Erythroblast (primary cell): ENCODE data around the gene ENTPD8.
"Not testable (repeated sequence)": the region's sequence is repeated elsewhere in the genome, so short reads cannot be mapped to it uniquely, and the experiment has no call there.

ENCODE experiments used
- DNase-seq, 2 experiments: peaks; one replicate each; lab custom pipeline; 2025; lab: John Stamatoyannopoulos, UW
- GATA1 ChIP-seq: IDR thresholded peaks from 2 replicates; pipeline ENCODE4 v1.6.1; 2011; ENCODE audit warnings: low read depth, mild to moderate bottlenecking, control low read depth, low read length, moderate library complexity
- POLR2A ChIP-seq: IDR thresholded peaks from 2 replicates; pipeline ENCODE4 v1.6.1; 2011; ENCODE audit warnings: mild to moderate bottlenecking, low read length

ENTPD8 gene

DNA sequence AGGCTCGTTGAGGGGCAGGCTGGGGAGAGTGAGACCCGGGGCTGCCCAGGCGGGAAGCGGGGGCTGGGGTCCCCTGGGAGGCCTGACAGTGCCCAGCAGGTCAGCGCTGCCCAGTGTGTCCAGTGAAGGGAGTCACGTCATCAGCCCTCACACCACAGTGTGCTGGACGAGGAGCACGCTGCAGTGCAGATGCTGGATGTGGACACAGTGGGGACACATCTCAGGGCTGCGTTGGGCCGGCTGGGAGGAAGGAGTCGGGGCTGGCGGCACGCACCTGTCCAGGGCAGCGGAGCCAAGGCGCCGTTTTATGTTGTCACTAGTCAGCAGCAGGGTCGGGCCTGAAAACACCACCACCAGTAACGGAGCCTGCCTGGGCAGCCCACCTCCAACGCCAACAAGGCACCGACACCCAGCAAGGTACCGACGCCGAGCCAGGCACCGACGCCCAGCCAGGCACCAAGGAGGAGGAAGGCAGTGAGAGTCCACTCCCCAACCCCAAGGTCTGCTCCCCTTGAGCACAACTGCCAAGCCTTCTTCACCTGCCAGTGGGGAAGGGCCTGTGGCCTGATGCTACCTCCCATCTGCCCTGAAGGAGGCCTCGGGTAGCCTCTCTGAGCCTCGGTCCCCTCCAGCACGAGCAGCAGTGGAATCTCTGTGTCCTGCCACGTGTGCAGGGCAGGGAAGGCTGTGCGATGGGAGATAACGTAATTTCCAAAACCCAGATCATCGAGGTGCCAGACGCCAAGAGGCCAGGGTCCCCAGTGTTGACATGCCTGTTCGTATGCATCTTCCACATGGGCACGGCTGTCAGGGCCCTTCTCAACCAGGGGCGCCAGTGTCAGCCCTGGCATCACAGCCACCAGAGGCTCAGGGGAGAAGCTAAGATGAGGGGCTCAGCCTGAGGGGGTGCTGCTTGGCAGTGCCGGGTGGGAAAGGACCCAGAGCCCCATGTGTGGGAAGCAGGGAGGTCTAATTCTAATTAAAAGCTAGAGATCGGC lies 39.8 kb upstream of the ENTPD8 start:
- DNase-seq, result no peak
- TF ChIP-seq GATA1 (no peak), POLR2A (no peak)

DNA sequence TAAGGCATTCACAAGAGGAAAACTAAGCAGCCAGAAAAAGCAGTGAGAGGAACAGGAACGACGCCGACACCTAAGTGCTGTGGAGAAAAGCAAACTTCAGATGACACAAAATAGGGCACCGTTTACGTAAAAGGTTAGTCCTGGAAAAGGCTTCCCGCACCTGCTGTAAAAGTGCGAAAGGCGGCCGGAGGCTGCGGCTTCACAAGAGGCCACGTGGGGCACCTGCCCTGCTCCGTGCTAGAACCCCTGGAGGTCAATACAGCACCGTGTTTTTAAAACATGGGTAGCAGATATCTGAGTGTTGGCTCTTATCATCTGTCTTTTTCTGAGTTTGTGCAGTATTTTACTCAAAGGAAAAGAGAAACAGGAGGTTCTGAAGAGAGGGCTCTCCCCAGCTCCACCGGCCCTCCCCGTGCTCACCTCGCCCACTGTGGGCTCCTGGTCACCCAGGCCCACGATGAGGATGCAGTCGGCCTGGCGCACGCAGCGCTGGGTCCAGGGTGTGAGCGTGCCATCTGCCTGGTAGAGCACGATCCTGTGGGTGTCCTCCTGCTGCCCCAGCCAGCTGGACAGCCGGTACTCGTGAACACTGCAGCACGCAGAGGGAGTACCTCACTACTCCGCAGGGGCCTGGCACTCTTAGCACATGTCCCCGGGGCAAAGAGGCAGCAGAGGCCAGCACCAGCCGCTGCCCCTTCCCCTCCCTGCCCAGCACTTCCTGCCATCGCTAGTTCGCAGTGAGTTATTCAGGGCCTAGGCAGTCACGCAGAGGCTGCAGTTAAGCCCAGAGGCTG lies 38.9 kb upstream of the ENTPD8 start:
- DNase-seq, result no peak
- TF ChIP-seq GATA1 (no peak), POLR2A (no peak)

DNA sequence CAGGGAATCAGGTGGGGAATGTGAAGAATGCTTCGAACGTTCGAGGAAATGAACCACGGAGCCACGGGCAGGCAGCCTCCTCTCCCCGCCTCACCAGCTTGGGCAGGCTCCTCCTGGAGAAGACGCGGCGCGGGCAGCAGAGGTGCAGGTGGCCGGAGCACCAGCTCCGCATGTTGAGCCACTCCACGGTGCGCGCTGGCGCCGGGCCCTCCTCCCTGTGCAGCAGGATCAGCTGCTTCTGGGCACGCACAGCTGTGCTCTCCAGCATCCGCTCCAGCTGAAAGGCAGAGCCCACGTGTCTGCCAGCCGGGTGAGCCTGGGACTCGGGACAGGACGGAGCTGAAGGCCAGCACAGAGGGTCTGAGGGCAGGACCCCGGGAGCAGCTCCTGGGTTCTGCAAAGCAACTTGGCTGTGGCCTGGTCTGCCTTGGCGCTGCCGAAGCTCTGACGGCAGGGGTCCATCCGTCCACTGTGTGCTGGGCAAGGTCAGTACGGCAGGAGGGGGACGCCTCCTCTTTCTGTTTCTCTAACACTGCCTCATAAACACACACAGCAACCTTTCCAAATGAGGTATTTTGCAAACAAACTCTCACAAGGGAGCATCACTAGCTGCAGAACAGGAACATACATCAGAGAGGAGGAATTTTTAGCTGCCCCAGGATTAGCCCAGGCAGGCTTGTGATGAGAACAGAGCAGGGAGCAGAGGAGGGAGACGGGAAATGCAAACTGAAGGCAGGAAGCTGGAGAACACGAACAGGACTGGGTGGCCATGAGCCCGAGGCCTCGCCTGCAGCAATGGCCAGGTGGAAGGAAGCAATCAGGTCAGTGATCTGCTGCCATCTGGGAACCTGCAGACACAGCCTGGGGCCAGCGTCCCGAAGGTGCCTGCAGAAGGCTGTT lies 38.1 kb upstream of the ENTPD8 start:
- TF ChIP-seq POLR2A, result no peak
- no peak for TF ChIP-seq GATA1
- DNase-seq, result no peak

- no peak for DNase-seq
- no peak for TF ChIP-seq POLR2A
- no peak for TF ChIP-seq GATA1
Observed at GRCh38 chr9:137478613-137478961, 37.4 kb upstream of the ENTPD8 start.

DNA sequence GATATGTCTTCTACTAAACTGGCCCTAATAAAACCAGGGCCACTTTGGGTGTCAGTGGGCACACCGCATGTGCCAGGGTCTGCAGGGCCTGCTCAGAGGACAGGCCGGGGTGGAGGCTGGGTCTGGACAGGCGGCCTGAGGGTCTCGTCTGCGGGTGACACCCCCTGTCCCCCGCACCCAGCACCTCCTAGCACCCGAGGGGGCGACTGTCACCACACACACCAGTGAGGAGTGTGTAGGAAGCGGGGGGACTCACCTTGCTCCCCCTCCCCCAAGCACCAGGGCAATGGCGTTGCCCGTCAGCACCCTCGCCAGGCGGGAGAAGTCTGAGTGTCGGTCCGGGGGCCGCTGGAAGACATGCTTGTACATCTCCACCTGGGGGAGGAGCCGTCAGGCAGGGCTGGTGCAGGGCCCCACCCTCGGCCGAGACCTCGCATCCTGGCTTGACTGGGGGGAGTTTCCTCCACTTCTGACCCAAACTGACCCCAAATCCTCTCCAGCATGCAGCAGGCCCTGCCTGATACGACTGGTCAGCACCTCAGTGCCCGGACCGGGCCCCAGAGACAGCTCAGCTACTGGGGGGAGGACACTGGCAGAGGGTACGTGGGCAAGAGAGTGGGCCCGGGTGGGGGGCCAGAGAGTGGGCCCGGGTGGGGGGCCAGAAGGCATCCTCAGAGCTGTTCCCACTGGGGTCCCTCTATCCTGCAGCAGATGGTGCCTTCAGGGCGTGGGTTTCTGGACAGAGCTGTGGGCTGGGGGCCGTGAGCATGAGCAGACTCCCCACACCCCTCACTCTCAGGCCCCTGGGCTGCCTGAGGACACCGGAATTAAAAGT lies 36.8 kb upstream of the ENTPD8 start:
- DNase-seq, result no peak
- no peak for TF ChIP-seq GATA1
- no peak for TF ChIP-seq POLR2A

DNA sequence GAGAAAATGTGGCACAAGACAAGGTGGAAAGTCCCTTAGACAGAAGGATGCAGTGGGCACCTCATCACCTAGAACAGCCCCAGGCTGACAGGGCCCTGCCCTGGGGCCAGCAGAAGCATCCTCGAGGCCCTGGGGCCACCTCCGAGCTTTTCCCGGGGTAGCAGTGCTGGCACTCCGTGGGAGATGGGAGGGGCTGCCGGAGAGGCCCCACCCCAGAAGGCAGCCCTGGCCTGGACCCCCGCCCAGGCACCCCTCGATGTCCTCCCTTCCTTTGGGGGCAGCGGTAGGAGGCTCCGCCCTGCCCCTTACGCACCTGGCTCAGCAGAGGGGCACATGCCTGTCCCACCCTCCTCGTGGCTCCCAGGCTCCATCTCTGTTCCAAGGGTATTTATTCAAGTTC lies 35.7 kb upstream of the ENTPD8 start:
- TF ChIP-seq GATA1 (no peak), POLR2A (no peak)
- no peak for DNase-seq

DNA sequence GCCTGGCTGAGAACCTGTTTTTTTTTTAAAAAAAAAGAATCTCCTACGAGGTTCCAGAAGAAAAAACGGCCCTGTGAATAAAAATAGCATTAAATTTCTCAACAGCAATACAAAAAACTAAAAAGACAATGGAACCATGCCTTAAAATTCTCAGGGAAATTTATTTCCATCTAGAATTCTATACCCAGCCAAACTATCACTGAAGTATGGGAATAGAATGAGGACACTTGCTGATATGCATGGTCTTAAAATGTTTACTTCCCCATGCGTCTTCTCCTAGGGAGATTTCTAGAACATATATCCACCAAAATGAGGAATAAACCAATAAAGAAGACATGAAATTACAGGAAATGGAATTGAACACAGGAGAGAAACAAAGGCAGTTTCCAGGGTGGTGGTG lies 34.5 kb upstream of the ENTPD8 start:
- no peak for DNase-seq
- TF ChIP-seq POLR2A, result no peak
- no peak for TF ChIP-seq GATA1

GRCh38 chr9:137474271-137474670 lies 33.1 kb upstream of the ENTPD8 start:
- TF ChIP-seq POLR2A, result no peak
- no peak for DNase-seq

DNA sequence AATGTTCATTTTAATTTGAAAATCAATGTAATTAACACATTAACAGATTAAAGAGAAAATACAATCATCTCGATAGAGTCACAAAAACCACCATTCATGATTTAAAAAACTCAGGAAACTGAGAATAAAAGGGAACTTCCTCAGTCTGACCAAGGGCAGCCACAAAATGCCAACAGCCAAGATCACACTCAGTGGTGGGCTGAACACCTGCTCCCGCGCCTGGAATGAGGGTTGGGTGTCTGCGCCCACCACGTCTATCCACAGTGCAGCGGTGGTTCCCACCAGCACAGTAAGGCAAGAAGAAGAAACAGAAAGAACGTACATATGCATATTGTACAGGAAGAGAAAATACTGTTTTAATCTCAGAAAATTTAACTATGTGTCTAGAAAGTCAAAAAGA lies 29.6 kb upstream of the ENTPD8 start:
- DNase-seq, result no peak

GRCh38 chr9:137467896-137468295 lies 26.7 kb upstream of the ENTPD8 start:
- no peak for TF ChIP-seq GATA1
- no peak for TF ChIP-seq POLR2A

More for the DNA sequence above, 29.6 kb upstream of the ENTPD8 start:
- TF ChIP-seq POLR2A (no peak), GATA1 (no peak)

GRCh38 chr9:137467161-137467581 lies 26.0 kb upstream of the ENTPD8 start:
- TF ChIP-seq GATA1, result no peak
- TF ChIP-seq POLR2A, result no peak
- no peak for DNase-seq

More at GRCh38 chr9:137467896-137468295, 26.7 kb upstream of the ENTPD8 start:
- DNase-seq, result no peak

DNA sequence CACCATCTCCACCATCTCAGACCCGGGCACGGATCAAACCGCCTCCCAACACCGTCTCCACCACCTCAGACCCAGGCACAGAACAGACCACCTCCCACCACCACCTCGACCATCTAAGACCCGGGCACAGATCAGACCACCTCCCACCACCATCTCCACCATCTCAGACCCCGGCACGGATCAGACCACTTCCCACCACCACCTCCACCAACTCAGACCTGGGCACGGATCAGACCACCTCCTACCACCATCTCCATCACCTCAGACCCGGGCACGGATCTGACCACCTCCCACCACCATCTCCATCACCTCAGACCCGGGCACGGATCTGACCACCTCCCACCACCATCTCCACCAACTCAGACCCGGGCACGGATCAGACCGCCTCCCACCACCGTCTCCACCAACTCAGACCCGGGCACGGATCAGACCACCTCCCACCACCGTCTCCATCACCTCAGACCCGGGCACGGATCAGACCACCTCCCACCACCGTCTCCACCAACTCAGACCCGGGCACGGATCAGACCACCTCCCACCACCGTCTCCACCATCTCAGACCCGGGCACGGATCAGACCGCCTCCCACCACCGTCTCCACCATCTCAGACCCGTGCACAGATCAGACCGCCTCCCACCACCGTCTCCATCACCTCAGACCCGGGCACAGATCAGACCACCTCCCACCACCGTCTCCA lies 25.4 kb upstream of the ENTPD8 start:
- DNase-seq, result not testable (repeated sequence)
